A673 (cell line): ENCODE results near the gene IQCK.
A peak's percentile ranks its signal among the peaks of the same experiment; 100 is the strongest.

Experiments used
- EZH2 ChIP-seq: fragments of 200-600 bp; sonication (generic); IDR thresholded peaks from 2 replicates; pipeline ENCODE4 v1.6.1; 2017; ENCODE audit warnings: borderline replicate concordance, low read depth, mild to moderate bottlenecking, mixed read lengths, antibody characterized with exemption, low read length; ENCODE audit not compliant: poor library complexity, severe bottlenecking
- TF ChIP-seq, protein P1 (sequence below): fragments of 300-800, 200-600 bp; sonication (generic); conservative IDR thresholded peaks from 2 replicates; pipeline ENCODE4 v1.5.1; 2017; ENCODE audit warnings: low read depth, mild to moderate bottlenecking, antibody characterized with exemption, low read length, moderate library complexity, mixed read lengths

DNA sequence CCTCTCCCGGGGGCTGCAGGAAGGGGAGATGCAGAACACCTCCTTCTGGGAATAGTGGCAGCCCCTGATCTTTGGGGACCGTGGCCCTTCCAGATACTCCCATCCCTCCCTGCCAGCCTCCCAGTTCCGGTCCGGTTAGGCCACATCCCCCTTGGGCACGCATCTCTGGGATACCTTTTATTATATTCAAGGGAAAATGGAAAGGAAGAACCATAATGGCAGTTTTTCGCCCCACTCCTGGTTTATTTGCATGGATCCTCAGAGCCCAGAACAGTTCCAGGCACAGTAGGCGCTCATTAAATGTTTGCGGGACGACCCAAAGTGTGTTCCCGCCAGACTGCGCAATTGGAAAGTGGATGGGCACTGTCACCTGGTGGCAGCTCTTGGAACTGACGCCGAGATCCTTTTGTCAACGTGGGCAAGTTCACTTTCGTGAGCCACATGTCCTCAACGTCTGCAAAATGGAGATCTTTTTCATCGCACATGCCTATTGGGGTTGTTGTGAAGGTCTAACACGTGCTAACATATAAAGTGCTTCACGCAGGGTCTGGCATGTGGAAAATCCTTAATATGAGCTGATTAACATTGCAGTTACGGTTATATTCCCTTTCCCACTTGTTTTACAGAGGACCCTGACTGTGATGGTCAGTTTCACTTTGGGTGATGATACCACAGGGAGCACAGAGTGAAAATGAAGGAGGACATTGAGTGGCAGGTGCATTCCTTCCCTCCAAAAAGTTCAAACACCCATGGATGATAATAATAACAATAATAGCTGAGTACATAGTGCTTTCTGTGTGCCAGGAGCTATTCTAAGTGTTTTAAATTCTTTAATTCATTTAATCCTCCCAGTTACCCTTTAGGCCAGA lies 168.2 kb downstream of the IQCK start:
- TF ChIP-seq, protein P1, sequence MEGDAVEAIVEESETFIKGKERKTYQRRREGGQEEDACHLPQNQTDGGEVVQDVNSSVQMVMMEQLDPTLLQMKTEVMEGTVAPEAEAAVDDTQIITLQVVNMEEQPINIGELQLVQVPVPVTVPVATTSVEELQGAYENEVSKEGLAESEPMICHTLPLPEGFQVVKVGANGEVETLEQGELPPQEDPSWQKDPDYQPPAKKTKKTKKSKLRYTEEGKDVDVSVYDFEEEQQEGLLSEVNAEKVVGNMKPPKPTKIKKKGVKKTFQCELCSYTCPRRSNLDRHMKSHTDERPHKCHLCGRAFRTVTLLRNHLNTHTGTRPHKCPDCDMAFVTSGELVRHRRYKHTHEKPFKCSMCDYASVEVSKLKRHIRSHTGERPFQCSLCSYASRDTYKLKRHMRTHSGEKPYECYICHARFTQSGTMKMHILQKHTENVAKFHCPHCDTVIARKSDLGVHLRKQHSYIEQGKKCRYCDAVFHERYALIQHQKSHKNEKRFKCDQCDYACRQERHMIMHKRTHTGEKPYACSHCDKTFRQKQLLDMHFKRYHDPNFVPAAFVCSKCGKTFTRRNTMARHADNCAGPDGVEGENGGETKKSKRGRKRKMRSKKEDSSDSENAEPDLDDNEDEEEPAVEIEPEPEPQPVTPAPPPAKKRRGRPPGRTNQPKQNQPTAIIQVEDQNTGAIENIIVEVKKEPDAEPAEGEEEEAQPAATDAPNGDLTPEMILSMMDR: peak; percentile 99
- TF ChIP-seq EZH2: no peak
